ENCODE measurements around the gene NOC2L. TPM values are rescaled to one million over a fixed set of nuclear protein-coding genes. Genes with fewer than 3 reads are reported as not detected.

NOC2L gene
- total and polyA plus RNA-seq, 12 donors: 38.3 to 64.8 (median 43.5) TPM

DNA sequence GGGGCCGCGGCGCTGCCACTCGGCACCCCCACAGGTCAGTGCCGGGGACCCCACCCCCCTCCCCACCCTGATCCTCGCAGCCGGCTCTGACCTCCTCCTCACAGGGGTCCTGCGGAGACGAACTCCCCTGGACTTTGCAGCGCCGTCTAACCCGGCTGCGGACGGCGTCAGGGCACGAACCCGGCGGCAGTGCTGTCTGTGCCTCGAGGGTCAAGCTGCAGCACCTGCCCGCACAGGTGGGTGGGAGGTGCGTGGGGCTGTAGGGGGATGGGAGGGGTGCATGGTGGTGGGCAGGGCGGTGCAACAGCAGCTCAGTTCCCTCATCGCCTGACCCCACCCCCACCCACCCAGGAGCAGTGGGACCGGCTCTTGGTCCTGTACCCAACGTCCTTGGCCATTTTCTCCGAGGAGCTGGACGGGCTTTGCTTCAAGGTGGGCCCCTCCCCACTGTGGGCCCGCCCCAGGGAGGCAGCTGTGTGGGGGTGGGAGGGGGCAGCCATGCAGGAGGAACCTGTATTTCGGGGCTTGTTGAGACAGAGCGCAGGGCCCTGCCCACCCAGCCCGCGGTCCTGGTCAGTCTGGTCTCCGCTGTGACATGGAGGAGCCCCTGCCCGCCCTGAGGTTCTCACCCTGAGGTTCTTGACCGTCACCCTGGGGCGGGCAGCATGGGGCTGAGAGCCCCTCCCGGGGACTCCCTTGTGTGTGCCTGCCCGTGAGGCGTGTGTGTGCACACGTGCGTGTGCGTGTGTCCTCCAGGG, 12.1 kb upstream of the NOC2L start:
- H3K4me3 ChIP-seq: no peak overlapping the region
- H3K27me3 ChIP-seq: peaks cover 14 to 88% (median 75%) of the 10 kb centered on the region in 7 donors
- no peaks in the 10 kb centered on the region for H3K9me3 ChIP-seq
- H3K27ac ChIP-seq: no peak overlapping the region
- WGBS, 2 donors: 35 to 41% methylated on average over 41 to 42 of the region's 42 CpGs
- DNase-seq (no peak), ATAC-seq (peak in 2 of 8 donors; percentile 0 to 4)
- peaks cover 3 to 45% (median 17%) of the 10 kb centered on the region in 9 donors for H3K4me1 ChIP-seq
- H3K36me3 ChIP-seq: no peaks in the 10 kb centered on the region
- intact Hi-C loops (cut with DNase I): no loop called here
- TF ChIP-seq, protein P1, sequence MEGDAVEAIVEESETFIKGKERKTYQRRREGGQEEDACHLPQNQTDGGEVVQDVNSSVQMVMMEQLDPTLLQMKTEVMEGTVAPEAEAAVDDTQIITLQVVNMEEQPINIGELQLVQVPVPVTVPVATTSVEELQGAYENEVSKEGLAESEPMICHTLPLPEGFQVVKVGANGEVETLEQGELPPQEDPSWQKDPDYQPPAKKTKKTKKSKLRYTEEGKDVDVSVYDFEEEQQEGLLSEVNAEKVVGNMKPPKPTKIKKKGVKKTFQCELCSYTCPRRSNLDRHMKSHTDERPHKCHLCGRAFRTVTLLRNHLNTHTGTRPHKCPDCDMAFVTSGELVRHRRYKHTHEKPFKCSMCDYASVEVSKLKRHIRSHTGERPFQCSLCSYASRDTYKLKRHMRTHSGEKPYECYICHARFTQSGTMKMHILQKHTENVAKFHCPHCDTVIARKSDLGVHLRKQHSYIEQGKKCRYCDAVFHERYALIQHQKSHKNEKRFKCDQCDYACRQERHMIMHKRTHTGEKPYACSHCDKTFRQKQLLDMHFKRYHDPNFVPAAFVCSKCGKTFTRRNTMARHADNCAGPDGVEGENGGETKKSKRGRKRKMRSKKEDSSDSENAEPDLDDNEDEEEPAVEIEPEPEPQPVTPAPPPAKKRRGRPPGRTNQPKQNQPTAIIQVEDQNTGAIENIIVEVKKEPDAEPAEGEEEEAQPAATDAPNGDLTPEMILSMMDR (IDR thresholded peaks at IDR 0.05): no peak

DNA sequence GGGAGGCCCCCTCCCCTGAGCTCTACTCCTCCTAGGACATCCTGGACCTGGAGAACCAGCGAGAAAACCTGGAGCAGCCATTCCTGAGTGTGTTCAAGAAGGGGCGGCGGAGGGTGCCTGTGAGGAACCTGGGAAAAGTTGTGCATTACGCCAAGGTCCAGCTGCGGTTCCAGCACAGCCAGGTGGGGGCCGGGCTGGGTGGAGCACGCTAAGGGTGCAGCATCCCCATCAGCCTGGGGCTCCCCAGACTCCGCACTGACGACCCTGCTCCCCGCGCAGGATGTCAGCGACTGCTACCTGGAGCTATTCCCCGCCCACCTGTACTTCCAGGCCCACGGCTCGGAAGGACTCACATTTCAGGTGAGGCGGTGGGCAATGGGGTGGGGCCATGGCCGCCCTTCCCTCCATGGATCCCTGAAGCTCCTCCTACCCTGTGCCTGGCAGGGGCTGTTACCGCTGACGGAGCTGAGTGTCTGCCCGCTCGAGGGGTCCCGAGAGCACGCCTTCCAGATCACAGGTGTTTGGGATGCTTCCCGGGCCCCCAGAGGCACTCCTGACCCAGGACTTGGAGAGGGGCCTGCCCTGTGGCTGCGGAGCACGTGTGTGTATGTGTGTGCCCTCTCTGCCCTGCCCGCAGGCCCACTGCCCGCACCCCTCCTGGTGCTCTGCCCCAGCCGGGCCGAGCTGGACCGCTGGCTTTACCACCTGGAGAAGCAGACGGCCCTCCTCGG, 11.4 kb upstream of the NOC2L start:
- 12 to 14% methylated on average over 32 to 33 of the region's 33 CpGs for WGBS, 2 donors
- intact Hi-C loops (cut with DNase I): no loop called here
- ATAC-seq: peak in 1 of 8 donors; percentile 0
- Histone ChIP-seq H3K4me3 (no peak overlapping the region), H3K9me3 (no peaks in the 10 kb centered on the region), H3K27me3 (peaks cover 14 to 81% (median 67%) of the 10 kb centered on the region in 7 donors), H3K27ac (no peak overlapping the region), H3K36me3 (no peaks in the 10 kb centered on the region), H3K4me1 (peaks cover 3 to 40% (median 15%) of the 10 kb centered on the region in 9 donors)
- TF ChIP-seq, protein P1 (IDR thresholded peaks at IDR 0.05): no peak
- DNase-seq: no peak

DNA sequence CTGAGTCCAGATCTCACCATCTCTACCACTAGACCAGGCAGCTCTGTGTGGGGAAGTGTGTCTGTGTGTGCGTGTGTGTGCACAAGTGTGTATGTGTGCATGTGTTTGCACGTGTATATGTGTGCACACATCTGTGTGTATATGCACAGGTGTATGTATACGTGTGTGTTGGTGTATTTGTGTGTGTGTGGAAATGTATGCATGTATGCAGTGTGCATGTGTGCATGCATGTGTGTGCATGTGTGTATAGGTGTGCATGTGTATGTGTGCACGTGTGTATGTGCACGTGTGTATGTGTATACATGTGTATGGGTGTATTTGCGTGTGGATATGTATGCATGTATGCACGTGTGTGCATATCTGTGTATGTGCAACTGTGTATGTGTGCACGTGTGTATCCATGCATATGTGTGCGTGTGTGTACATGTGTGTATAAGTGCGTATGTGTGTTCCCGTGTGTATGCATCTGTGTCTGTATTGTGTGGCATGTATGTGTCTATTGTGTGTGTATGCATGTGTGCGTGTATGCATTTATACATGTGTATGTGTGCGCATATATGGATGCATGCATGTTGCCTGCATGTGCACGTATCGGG, 10.3 kb upstream of the NOC2L start:
- TF ChIP-seq, protein P1 (IDR thresholded peaks at IDR 0.05): no peak
- intact Hi-C loops (cut with DNase I): no loop called here
- DNase-seq (no peak), ATAC-seq (no peak)
- Histone ChIP-seq H3K27ac (no peak overlapping the region), H3K27me3 (peaks cover 14 to 70% (median 57%) of the 10 kb centered on the region in 7 donors), H3K9me3 (no peaks in the 10 kb centered on the region), H3K36me3 (no peaks in the 10 kb centered on the region), H3K4me3 (no peak overlapping the region), H3K4me1 (peaks cover 3 to 35% (median 15%) of the 10 kb centered on the region in 9 donors)
- WGBS, 2 donors: 82 to 88% methylated on average over 15 of the region's 15 CpGs
